SK-MEL-5 (cell line): Measurements from ENCODE around the gene AGPAT2. TPM values are rescaled to one million over a fixed set of nuclear protein-coding genes. Genes with fewer than 3 reads are reported as not detected.

ENCODE experiments used
- DNase-seq: peaks from one replicate; pipeline ENCODE4 v3.0.0-alpha.2; 2016; ENCODE audit warnings: low read depth, low spot score
- in situ Hi-C: cut with HindIII; loops from 2 replicates; pipeline ENCODE4 v1.10.0; 2016; ENCODE audit warnings: low sequenced_read_pairs, high pct_unique_total_duplicates, low pct_unique_long_range_greater_than_20kb
- polyA plus RNA-seq, 2 experiments: library from polyadenylated mRNA; depleted of rRNA; stranded (reverse); fragments of >200 nt; gene quantifications; 2 replicates each; pipeline ENCODE4 v1.2.3, GENCODE V29; 2015
- total RNA-seq: library from RNA; depleted of rRNA; stranded (reverse); fragments of >200 nt; shearing (Covaris generic); gene quantifications from 2 replicates; pipeline ENCODE4 v1.2.3, GENCODE V29; 2014; rRNA removed

AGPAT2 gene
- 52.3 and 54.1 TPM in 2 replicates for total RNA-seq
- 92.0 and 97.9 TPM in 2 replicates for polyA plus RNA-seq (2015; cell fraction: cytosol; rRNA removed)
- polyA plus RNA-seq (2015; cell fraction: nucleus; rRNA removed) = 50.6 and 71.9 TPM in 2 replicates

DNA sequence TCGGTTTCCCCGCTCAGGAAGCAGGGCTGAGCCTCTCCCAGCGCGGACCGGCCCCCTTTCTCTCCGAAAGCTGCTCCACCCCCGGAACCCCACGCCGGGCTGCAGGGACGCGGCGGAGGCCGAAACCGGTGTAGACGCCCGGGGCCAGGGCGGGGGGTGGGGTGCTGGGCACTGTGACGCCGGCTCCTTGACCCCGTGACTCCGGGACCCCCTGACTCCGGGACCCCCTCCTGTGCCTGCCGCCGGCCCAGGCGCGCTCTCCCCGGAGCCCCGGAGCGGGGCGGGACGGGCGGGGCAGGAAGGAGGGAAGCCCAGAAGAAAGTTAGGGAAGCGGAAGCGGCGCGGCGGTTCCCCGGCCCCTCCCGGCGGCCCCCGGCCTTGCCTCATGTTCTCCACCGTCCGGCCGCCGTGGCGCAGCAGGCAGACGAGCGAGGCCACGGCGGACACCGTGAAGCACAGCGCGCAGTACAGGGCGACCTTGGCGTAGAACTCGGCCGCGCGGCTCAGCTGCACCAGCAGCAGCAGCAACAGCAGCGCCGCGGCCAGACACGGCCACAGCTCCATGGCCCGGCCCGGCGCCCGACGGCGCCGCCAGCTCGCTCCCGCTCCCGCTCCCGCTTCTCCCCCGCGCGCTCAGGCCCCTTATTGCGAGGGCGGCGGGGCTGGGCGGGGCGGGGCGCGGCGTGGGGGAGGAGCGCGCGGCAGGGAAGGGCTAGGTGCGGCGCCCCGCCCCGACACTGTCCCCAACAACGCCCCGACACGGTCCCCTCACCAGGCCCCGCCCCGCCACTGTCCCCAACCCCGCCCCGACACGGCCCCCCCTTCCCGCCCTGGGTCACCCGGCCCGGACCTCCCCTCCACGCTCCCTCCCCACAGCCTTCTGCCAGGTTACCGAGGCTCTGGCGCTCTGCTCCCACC is at the start of gene AGPAT2:
Gene AGPAT2, minus strand, starts transcription at position 664 of the 918 bp plus-strand sequence. Its CDS starts 100 bp downstream, at position 564.
- DNase-seq = peak; percentile 46
- in situ Hi-C loops = no loop called here

- DNase-seq = no peak
- in situ Hi-C loops = no loop called here
These were observed 48.7 kb upstream of the AGPAT2 start for GRCh38 chr9:136735812-136736480.

- no peak for DNase-seq
- in situ Hi-C loops = no loop called here
These were observed 47.7 kb upstream of the AGPAT2 start for GRCh38 chr9:136734837-136735496.

DNA sequence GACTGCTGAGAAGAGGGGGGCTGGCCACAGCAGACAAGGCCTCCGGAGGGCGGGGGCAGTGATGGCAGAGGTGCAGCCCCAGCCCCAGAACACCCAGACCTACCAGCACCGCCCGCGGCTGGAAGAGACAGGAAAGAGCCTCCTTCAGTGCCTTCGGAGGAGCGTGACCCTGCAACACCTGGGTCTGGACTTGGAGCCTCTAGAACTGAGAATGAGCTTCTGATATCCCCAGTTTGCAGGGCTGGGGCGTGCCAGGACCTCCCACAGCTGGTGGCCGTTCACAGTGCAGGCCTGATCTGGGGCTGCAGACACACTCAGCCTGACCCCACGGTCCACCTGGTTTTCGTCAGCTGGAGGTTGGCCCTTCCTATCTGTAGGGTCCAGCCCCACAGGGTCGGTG is 46.4 kb upstream of the AGPAT2 start:
- in situ Hi-C loops = no loop called here
- no peak for DNase-seq

GRCh38 chr9:136732444-136733178 is 45.4 kb upstream of the AGPAT2 start:
- in situ Hi-C loops = no loop called here
- DNase-seq = no peak

- no peak for DNase-seq
- in situ Hi-C loops = no loop called here
These were observed 42.7 kb upstream of the AGPAT2 start for GRCh38 chr9:136729926-136730325.

DNA sequence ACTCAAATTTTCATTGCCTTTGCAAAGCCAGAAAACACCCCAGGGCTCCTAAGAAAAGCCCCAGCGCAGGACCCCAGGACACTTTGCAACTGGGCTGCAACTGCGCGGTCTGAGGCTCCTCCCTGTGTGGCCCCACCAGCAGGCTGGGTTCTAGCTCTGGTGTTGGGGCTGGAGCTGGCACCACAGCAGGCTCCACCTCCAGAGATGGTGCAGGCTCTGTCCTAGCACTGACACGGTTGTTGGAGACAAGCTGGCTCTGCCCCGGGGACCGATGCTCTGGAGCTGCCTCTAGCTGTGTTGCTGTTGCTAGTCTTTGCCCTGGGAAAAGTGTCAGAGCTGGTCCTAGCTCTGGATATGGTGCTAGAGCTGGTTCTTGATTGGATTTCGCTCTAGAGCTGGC is 41.9 kb upstream of the AGPAT2 start:
- in situ Hi-C loops = no loop called here
- DNase-seq = no peak

DNA sequence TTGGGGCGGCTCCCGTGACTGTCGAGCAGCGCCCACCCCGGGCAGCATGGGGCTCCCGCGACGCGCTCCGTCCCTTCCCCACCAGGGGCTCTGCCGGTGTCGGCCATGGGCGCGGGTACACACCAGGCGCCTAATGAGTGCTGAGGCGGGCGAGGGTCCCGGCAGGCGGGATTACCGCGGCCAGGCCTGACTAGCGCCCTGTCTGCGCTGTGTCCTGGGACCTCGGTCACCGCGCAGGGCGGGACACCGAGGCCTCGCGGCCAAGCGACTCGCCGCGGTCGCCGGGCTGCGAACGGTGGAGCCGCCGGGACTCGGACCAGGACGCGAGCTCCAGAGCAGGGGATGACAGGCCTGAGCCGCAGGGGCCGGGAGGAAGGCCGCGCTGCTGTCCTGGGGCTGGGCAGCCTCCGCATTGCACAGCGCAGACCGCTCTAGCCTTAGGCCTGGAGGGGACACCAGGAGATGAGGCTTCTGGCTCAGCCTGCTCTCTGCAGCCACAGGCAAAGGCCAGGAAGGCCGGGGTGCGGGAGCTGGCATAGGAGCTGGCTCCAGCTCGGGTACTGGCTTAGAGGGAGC is 41.4 kb upstream of the AGPAT2 start:
- DNase-seq = no peak
- in situ Hi-C loops = no loop called here

DNA sequence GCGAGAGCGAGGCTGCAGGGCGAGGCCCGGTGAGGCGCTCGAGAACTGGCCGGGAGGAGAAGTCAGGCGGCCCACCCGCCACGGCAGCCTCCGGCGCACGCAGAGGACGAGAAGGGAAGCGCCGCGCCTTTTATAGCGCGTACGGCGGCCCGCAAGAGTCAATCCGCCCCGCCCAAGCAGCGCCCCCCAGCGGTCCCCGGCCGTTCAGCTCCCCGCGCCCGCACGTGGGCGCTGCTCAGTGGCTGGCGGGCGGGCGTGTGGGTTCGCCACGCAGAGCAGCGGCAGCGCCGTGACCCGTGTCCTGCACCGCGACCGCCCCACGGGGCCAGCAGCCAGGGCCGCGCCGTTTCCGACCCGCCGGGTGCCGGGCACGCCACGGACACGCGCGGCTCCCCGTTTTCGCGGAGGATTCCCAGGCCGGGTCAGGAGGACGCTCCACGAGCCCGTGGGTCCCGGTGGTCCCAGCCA is 40.9 kb upstream of the AGPAT2 start:
- DNase-seq = peak; percentile 83
- in situ Hi-C loops = no loop called here

DNA sequence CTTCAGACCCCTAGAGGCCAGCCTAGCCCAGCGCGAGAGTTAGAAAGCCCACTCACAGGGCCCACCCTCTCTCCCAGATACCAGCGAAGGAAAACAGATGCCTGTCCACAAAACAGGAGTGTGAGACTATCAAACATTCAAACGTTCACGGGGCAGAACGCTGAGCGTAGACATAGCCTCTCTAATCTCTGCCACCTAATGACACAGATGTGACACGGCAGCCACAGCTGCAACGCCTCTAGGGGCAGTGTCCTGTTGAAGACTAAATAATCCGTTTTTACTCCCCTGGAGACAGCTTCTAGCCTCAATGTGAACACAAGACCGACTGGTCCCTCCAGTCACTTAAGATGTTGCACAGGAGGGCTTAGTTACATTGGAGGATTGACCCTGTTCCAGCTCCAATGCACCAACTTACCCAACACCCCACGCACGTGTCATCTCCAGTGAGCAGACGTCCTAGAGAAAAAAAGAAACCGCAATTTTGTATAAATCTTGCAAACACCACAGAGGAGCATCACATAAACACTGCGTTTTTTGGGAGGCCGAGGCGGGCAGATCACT is 39.5 kb upstream of the AGPAT2 start:
- DNase-seq = no peak
- in situ Hi-C loops = no loop called here

DNA sequence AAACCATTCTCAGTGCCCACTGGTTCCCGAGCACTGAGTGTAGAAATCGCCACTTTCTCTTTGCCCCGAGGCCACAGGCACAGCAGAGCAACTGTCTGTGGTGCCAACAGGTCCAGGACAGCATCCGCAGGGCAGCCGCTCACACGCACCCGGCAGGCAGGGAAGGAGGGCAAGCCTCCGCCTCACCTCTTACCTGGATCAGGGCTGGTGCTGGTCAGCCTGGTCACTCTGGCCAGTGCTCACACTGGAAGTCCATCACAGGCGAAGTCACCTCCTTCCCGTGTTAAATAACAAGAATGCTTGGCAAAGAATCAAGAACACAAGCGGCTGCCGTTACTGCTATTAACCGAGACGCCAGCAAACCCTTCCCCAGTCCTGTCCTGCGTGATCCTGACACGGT is 38.9 kb upstream of the AGPAT2 start:
- in situ Hi-C loops = no loop called here
- no peak for DNase-seq

DNA sequence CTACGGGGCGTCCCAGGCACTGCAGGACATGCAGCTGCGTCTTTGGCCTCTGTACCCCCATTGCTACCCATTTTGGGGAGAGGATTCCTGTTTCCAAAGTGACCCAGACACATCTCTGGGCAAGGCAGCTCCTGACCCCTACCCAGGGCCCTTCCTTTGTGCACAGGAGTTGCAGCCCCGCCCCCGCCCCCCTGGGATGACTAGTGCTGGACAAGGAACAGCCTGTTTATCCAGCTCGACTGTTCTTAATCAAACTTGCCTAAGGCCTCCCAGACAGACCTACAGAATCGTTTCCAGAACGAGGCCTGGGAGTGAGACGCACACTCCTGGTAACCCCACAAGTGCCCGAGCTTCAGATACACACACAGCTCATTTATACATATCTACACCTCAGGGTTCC is 38.4 kb upstream of the AGPAT2 start:
- in situ Hi-C loops = no loop called here
- DNase-seq = peak; percentile 71

- in situ Hi-C loops = no loop called here
These were observed 37.5 kb upstream of the AGPAT2 start for GRCh38 chr9:136724772-136725171.

GRCh38 chr9:136723989-136724388 is 36.7 kb upstream of the AGPAT2 start:
- in situ Hi-C loops = no loop called here
- DNase-seq = no peak

More at GRCh38 chr9:136724772-136725171, 37.5 kb upstream of the AGPAT2 start:
- no peak for DNase-seq

DNA sequence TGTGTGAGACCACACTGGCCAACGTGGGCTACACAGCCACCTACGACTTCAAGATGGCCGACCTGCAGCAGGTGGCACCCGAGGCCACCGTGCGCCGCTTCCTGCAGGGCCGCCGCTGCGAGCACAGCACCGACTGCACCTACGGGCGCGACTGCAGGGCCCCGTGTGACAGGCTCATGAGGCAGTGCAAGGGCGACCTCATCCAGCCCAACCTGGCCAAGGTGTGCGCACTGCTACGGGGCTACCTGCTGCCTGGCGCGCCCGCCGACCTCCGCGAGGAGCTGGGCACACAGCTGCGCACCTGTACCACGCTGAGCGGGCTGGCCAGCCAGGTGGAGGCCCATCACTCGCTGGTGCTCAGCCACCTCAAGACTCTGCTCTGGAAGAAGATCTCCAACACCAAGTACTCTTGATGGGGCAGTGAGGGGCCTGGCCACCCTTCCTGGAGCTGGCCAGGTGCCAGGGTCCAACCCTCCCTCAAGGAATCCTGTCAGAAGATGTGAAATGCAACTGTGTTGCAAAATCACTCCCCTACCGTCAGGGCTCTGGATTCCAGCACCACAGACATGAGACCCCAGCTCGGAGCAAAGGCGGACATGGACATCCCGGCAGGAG is 36.2 kb upstream of the AGPAT2 start:
- in situ Hi-C loops = no loop called here
- no peak for DNase-seq

DNA sequence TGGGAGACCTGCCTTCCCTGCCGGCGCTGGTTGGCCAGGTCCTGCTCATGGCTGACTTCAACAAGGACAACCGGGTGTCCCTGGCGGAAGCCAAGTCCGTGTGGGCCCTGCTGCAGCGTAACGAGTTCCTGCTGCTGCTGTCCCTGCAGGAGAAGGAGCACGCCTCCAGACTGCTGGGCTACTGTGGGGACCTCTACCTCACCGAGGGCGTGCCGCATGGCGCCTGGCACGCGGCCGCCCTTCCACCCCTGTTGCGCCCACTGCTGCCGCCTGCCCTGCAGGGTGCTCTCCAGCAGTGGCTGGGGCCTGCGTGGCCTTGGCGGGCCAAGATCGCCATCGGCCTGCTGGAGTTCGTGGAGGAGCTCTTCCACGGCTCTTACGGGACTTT is 35.7 kb upstream of the AGPAT2 start:
- in situ Hi-C loops = no loop called here
- DNase-seq = no peak
